Fibroblast of mammary gland (primary cell): ENCODE data around the gene PIK3C2G.

Source experiments
- DNase-seq: peaks from one replicate; pipeline ENCODE4 v3.0.0-alpha.2; 2010; ENCODE audit warnings: low read depth
- H3K4me3 ChIP-seq: 2 replicates; pipeline ENCODE4 v1.5.1; 2011; ENCODE audit warnings: low read depth, mild to moderate bottlenecking, low read length, moderate library complexity; ENCODE audit not compliant: control insufficient read depth
- TF ChIP-seq, protein P1 (sequence below): conservative IDR thresholded peaks from 2 replicates; pipeline ENCODE4 v1.5.1; 2011; ENCODE audit warnings: low read depth, low read length, inconsistent platforms; ENCODE audit not compliant: control insufficient read depth, insufficient read depth

PIK3C2G gene

DNA sequence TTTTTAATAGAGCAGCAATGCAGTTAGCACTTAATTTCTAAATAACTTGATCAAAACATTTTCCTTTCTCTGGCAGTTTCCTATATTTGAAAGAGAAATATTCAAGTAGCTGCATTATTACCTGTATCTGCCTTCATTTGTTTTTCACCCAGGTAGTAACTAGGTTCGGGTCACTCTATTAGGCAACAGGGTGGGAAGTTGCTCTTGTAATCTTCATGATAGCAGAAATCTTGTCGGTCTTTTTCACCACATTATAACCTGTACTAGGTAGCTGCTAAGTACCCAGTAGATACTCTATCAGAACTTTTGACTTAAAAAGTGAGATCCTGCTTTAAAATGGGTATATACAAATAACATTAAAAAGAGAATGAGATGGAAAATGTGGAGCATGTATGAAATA is 2.4 kb upstream of the PIK3C2G start:
- no peak overlapping the region for H3K4me3 ChIP-seq
- TF ChIP-seq, protein P1, sequence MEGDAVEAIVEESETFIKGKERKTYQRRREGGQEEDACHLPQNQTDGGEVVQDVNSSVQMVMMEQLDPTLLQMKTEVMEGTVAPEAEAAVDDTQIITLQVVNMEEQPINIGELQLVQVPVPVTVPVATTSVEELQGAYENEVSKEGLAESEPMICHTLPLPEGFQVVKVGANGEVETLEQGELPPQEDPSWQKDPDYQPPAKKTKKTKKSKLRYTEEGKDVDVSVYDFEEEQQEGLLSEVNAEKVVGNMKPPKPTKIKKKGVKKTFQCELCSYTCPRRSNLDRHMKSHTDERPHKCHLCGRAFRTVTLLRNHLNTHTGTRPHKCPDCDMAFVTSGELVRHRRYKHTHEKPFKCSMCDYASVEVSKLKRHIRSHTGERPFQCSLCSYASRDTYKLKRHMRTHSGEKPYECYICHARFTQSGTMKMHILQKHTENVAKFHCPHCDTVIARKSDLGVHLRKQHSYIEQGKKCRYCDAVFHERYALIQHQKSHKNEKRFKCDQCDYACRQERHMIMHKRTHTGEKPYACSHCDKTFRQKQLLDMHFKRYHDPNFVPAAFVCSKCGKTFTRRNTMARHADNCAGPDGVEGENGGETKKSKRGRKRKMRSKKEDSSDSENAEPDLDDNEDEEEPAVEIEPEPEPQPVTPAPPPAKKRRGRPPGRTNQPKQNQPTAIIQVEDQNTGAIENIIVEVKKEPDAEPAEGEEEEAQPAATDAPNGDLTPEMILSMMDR, result no peak
- DNase-seq, result no peak

DNA sequence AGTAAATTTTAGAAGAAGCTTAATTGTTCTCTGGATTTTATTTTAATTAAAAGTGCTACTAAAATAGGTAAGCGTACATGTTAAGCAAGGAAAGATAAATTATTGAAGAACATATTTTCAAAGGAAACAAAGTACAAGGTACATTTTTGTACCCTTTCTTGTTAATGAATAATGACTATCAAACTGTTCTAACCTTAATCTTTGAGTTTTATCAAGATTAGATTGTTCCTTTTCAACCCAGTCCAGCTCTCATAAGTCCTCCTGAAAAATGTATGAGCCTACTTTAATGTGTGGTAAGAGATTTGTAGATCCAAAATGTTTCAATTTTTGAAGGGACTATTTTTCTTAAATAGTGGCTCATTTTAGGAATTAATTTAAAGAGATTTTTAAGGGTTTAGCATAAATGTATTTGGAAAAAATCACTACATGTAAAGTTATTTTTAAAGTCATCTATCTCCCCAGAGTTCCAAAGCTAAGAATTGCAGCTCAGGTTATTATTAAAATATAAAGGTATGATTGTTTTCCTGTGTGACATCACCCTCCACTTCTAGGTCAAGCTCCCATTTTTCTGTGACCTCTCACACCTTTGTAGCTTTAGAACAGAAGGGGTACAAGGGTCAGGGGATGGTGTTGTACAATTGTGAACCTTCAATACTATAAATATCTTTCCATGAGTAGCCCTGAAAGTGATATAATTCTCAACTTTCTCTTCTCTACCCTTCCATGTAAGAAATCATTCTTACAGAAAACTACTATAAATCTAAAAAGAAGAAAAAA is 1.2 kb upstream of the PIK3C2G start:
- H3K4me3 ChIP-seq, result no peak overlapping the region
- TF ChIP-seq, protein P1, result no peak
- DNase-seq, result no peak

GRCh38 chr12:18261906-18262305 is 588 bp downstream of the PIK3C2G start:
- TF ChIP-seq, protein P1, result no peak
- DNase-seq, result no peak
- no peak overlapping the region for H3K4me3 ChIP-seq

- TF ChIP-seq, protein P1, result no peak
- no peak for DNase-seq
Measured at GRCh38 chr12:18262514-18262913, 1.2 kb downstream of the PIK3C2G start.

GRCh38 chr12:18264581-18265075 is 3.3 kb downstream of the PIK3C2G start:
- TF ChIP-seq, protein P1, result no peak
- no peak for DNase-seq
- H3K4me3 ChIP-seq, result no peak overlapping the region

More at GRCh38 chr12:18262514-18262913, 1.2 kb downstream of the PIK3C2G start:
- H3K4me3 ChIP-seq, result no peak overlapping the region

- no peak overlapping the region for H3K4me3 ChIP-seq
- TF ChIP-seq, protein P1, result no peak
- DNase-seq, result no peak
Measured at GRCh38 chr12:18267427-18268099, 6.2 kb downstream of the PIK3C2G start.
